ENCODE results near the gene SGCG. TPM values are rescaled to one million over a fixed set of nuclear protein-coding genes. Genes with fewer than 3 reads are reported as not detected.

The SGCG gene
- total and polyA plus RNA-seq, 2 of the 4 experiments (the other 2 are of a cell fraction) = under 0.01 TPM; not detected in 1

DNA sequence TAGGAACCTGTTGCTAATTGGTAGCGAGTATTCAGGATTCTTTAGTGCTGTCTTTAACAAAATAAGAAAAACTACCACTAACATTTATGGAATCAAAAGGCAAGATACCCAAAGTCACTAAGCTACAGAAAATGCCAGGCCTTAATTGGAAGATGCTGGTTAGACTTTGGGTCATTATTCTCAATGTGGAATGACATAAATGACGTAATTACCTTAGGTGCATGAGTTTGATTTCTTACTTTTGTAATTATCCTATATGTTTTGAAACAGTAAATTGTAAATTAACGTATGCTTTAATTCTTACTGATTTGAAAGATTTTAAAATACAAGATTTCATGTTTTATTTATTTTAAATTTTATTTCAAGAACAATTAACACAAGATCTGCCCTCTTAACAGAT, 25.0 kb downstream of the SGCG start:
- Histone ChIP-seq H4K20me1 (ENCODE audit: insufficient read depth, low read length) (no peaks in the 10 kb centered on the region), H3K56ac (ENCODE audit: extremely low read depth, insufficient read depth, low read length) (no peak overlapping the region), H3K23ac (ENCODE audit: low read depth, low read length) (no peak overlapping the region), H3K27ac (ENCODE audit: insufficient read depth, low read length) (no peak overlapping the region), H3K9ac (ENCODE audit: low read depth, low read length) (no peak overlapping the region), H3K4me2 (ENCODE audit: low read depth, low read length) (no peak overlapping the region), H3K4me3 (ENCODE audit: insufficient read depth, low read depth, low read length) (no peak overlapping the region), H3K9me3 (ENCODE audit: control insufficient read depth, insufficient read depth, low read length) (no peaks in the 10 kb centered on the region), H3K36me3 (ENCODE audit: control insufficient read depth, insufficient read depth, low read length) (no peaks in the 10 kb centered on the region), H2AFZ (replicated peaks; ENCODE audit: low read length, poor library complexity) (no peak overlapping the region), H2BK120ac (ENCODE audit: low read depth, low read length) (no peak overlapping the region), H3K4me1 (ENCODE audit: control insufficient read depth, insufficient read depth, low read length) (no peaks in the 10 kb centered on the region), H3K27me3 (ENCODE audit: control insufficient read depth, insufficient read depth, low read length) (no peaks in the 10 kb centered on the region; the same call in 1 of the 2 replicates), H4K5ac (ENCODE audit: low read depth, low read length) (no peak overlapping the region), H4K8ac (ENCODE audit: low read depth in 2 of 2, low read length in 2 of 2) (no peak overlapping the region), H3K9me1 (ENCODE audit: insufficient read depth, low read length) (no peaks in the 10 kb centered on the region), H2BK15ac (ENCODE audit: low read depth, low read length) (no peak overlapping the region), H2BK20ac (ENCODE audit: low read depth, low read length) (no peak overlapping the region), H2AK5ac (ENCODE audit: low read depth, low read length) (no peak overlapping the region), H2AK9ac (replicated peaks; ENCODE audit: low read depth, low read length, poor library complexity) (no peak overlapping the region), H2BK5ac (ENCODE audit: low read depth, low read length, poor library complexity, severe bottlenecking) (no peak overlapping the region), H3K18ac (ENCODE audit: low read depth, low read length) (no peak overlapping the region), H4K91ac (ENCODE audit: insufficient read depth, low read depth, low read length) (no peak overlapping the region), H3K4ac (ENCODE audit: low read depth, low read length) (no peak overlapping the region), H3K14ac (replicated peaks; ENCODE audit: low read depth, low read length) (no peak overlapping the region), H3K79me1 (ENCODE audit: low read depth in 1 of 2, low read length in 2 of 2) (no peaks in the 10 kb centered on the region)
- ChIA-PET CTCF (interaction anchor here (0.6 to 0.8 kb wide), 2 partner anchors 160 to 257 kb away, joined by 3 to 4 read pairs; no protein-coding TSS in a partner anchor), POLR2A (ENCODE audit: unreplicated experiment) (no interaction called here)
- ATAC-seq (ENCODE audit: low read depth) (no peak), DNase-seq (no peak)
- TF ChIP-seq CEBPB (IDR thresholded peaks at IDR 0.05; ENCODE audit: low read depth, low read length) = no peak
- TF ChIP-seq, protein P1, sequence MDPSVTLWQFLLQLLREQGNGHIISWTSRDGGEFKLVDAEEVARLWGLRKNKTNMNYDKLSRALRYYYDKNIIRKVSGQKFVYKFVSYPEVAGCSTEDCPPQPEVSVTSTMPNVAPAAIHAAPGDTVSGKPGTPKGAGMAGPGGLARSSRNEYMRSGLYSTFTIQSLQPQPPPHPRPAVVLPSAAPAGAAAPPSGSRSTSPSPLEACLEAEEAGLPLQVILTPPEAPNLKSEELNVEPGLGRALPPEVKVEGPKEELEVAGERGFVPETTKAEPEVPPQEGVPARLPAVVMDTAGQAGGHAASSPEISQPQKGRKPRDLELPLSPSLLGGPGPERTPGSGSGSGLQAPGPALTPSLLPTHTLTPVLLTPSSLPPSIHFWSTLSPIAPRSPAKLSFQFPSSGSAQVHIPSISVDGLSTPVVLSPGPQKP (IDR thresholded peaks at IDR 0.05; ENCODE audit: borderline replicate concordance, low read depth, low read length) = no peak
- no peak for TF ChIP-seq RAD21 (IDR thresholded peaks at IDR 0.05; ENCODE audit: low read length)
- no peak for TF ChIP-seq MXI1 (IDR thresholded peaks at IDR 0.05; ENCODE audit: borderline replicate concordance, low read depth, low read length)
- no peak for TF ChIP-seq FOS (IDR thresholded peaks at IDR 0.05; ENCODE audit: low read depth, low read length)
- TF ChIP-seq CHD1 (IDR thresholded peaks at IDR 0.05; ENCODE audit: low read depth, low read length) = no peak
- TF ChIP-seq BHLHE40 (IDR thresholded peaks at IDR 0.05; ENCODE audit: low read depth, low read length) = no peak
- TF ChIP-seq POLR2A (IDR thresholded peaks at IDR 0.05; ENCODE audit: low read depth, low read length) = no peak
- no peak for TF ChIP-seq NFE2L2 (IDR thresholded peaks at IDR 0.05; ENCODE audit: low read depth, low read length)
- TF ChIP-seq MAZ (IDR thresholded peaks at IDR 0.05; ENCODE audit: borderline replicate concordance, low read depth, low read length) = no peak
- TF ChIP-seq, protein P2, sequence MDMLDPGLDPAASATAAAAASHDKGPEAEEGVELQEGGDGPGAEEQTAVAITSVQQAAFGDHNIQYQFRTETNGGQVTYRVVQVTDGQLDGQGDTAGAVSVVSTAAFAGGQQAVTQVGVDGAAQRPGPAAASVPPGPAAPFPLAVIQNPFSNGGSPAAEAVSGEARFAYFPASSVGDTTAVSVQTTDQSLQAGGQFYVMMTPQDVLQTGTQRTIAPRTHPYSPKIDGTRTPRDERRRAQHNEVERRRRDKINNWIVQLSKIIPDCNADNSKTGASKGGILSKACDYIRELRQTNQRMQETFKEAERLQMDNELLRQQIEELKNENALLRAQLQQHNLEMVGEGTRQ (IDR thresholded peaks at IDR 0.05; ENCODE audit: low read depth, low read length) = no peak
- no peak for TF ChIP-seq RCOR1 (IDR thresholded peaks at IDR 0.05; ENCODE audit: insufficient replicate concordance, low read length)
- no peak for TF ChIP-seq MAFK (IDR thresholded peaks at IDR 0.05; ENCODE audit: low read depth, low read length)
- TF ChIP-seq, protein P3, sequence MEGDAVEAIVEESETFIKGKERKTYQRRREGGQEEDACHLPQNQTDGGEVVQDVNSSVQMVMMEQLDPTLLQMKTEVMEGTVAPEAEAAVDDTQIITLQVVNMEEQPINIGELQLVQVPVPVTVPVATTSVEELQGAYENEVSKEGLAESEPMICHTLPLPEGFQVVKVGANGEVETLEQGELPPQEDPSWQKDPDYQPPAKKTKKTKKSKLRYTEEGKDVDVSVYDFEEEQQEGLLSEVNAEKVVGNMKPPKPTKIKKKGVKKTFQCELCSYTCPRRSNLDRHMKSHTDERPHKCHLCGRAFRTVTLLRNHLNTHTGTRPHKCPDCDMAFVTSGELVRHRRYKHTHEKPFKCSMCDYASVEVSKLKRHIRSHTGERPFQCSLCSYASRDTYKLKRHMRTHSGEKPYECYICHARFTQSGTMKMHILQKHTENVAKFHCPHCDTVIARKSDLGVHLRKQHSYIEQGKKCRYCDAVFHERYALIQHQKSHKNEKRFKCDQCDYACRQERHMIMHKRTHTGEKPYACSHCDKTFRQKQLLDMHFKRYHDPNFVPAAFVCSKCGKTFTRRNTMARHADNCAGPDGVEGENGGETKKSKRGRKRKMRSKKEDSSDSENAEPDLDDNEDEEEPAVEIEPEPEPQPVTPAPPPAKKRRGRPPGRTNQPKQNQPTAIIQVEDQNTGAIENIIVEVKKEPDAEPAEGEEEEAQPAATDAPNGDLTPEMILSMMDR (conservative IDR thresholded peaks at IDR 0.05; ENCODE audit: low read depth, low read length) = no peak
- no CpG with 5 or more reads among the region's 3 CpGs for WGBS, 2 experiments (ENCODE audit: extremely low coverage in 2 of 2, insufficient read length in 1 of 2)
- dilution Hi-C loops (cut with HindIII; ENCODE audit: low sequenced_read_pairs, unreplicated experiment) (no loop called here), intact Hi-C loops (cut with micrococcal nuclease) (no loop called here), in situ Hi-C loops (cut with MboI; ENCODE audit: low sequenced_read_pairs) (no loop called here)
- BruUV-seq (replicated peaks) = no TSS peak
